HG03378 (cell line): ENCODE results near the gene TRAPPC4.
"Not testable (repeated sequence)": the region's sequence is repeated elsewhere in the genome, so short reads cannot be mapped to it uniquely, and the experiment has no call there.

Experiments
- ATAC-seq: cut with Tn5 transposase; IDR thresholded peaks from one replicate; pipeline ENCODE4 v1.9.1; 2021; ENCODE audit warnings: mild to moderate bottlenecking, moderate library complexity; ENCODE audit not compliant: unreplicated experiment

Gene TRAPPC4

GRCh38 chr11:119018074-119018938 is at the start of gene TRAPPC4, which contains the start of gene RPS25:
TSS of gene TRAPPC4 (plus strand) at chr11:119018766. CDS start at chr11:119018796, 30 bp downstream.
TSS of gene RPS25 (minus strand) at chr11:119018343. CDS start at chr11:119018284, 59 bp downstream.
- peak; percentile 74 for ATAC-seq

GRCh38 chr11:118969508-118969907 is 49.1 kb upstream of the TRAPPC4 start:
- not testable (repeated sequence) for ATAC-seq

GRCh38 chr11:118971646-118972045 is 46.9 kb upstream of the TRAPPC4 start, which contains the start of gene FOXR1:
TSS of gene FOXR1 (plus strand) at chr11:118971761. CDS start at chr11:118971932, 171 bp downstream.
- no peak for ATAC-seq

GRCh38 chr11:118973985-118974384 is 44.6 kb upstream of the TRAPPC4 start:
- no peak for ATAC-seq

- ATAC-seq, result no peak
Observed at GRCh38 chr11:118975771-118976709, 42.5 kb upstream of the TRAPPC4 start.

GRCh38 chr11:118979434-118979833 is 39.1 kb upstream of the TRAPPC4 start:
- ATAC-seq, result no peak

DNA sequence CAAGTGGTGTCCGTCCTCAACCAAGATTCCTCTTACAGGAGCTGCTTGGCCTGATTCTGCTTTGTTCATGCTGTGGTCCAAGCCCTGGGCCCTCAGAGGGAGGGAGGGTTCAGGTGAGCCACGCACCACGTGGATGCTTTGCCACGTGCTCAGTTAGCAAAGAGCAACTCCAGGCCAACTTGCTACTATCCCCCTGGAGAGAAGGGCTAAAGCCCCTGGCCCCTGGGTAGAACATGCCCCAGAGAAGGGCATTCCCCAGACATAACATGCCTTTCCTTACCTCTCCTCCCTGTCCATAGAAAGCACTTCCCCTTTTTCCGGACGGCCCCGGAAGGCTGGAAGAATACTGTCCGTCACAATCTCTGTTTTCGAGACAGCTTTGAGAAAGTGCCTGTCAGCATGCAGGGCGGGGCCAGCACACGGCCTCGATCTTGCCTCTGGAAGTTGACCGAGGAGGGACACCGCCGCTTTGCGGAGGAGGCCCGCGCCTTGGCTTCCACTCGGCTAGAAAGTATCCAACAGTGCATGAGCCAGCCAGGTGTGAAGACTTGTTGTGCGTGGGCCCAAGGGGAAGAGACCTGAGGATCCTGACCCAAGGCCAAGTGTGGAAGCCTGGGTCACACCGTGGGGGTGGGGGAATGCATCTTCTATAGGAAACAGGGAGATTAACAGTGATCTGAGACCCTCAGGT is 38.2 kb upstream of the TRAPPC4 start:
- ATAC-seq, result no peak

DNA sequence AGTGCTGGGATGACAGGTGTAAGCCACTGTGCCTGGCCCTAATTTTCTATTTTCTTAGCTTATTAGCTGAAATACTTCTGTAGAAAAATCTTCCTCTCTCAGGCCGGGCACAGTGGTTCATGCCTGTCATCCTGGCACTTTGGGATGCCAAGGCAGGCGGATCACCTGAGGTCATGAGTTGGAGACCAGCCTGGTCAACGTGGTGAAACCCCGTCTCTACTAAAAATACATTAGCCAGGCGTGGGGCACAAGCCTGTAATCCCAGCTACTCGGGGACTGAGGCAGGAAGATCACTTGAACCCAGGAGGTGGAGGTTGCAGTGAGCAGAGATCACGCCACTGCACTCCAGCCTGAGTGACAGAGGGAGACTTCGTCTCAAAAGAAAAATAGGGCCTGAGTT is 34.2 kb upstream of the TRAPPC4 start:
- ATAC-seq, result not testable (repeated sequence)

GRCh38 chr11:118984825-118985224 is 33.7 kb upstream of the TRAPPC4 start:
- ATAC-seq, result no peak

DNA sequence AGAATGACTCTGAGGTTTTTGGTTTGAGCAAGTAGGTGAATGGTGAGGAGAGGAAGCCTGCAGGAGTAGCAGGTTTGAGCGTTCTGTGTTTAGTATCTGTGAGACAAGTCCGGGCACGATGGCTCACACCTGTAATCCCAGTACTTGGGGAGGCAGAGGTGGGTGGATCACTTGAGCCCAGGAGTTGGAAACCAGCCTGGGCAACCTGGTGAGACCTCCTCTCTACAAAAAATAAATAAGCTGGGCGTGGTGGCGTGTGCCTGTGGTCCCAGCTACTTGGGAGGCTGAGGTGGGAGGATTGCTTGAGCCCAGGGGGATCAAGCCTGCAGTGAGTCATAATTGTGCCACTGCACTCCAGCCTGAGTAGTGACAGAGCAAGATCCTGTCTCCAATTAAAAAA is 30.3 kb upstream of the TRAPPC4 start:
- ATAC-seq, result no peak

DNA sequence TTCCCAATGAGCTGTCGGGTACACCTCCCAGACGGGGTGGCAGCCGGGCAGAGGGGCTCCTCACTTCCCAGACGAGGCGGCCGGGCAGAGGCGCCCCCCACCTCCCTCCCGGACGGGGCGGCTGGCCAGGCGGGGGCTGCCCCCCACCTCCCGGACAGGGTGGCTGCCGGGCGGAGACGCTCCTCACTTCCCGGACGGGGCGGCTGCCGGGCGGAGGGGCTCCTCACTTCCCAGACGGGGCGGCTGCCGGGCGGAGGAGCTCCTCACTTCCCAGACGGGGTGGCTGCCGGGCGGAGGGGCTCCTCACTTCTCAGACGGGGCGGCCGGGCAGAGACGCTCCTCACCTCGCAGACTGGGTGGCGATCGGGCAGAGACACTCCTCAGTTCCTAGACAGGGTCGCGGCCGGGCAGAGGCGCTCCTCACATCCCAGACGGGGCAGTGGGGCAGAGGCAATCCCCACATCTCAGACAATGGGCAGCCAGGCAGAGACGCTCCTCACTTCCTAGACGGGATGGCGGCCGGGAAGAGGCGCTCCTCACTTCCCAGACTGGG is 27.0 kb upstream of the TRAPPC4 start:
- ATAC-seq, result not testable (repeated sequence)

- peak; percentile 20 for ATAC-seq
Observed at GRCh38 chr11:118996926-118997626, 21.5 kb upstream of the TRAPPC4 start.

- peak; percentile 79 for ATAC-seq
Observed at GRCh38 chr11:118997627-118998387, 20.8 kb upstream of the TRAPPC4 start, which contains the start of gene CENATAC. TSS of gene CENATAC (plus strand) at chr11:118998138. CDS start at chr11:118998198, 60 bp downstream.

- ATAC-seq, result no peak
Observed at GRCh38 chr11:118998388-118998717, 20.2 kb upstream of the TRAPPC4 start.

- no peak for ATAC-seq
Observed at GRCh38 chr11:118998822-118999221, 19.7 kb upstream of the TRAPPC4 start.

- ATAC-seq, result no peak
Observed at GRCh38 chr11:119000906-119001305, 17.7 kb upstream of the TRAPPC4 start.

DNA sequence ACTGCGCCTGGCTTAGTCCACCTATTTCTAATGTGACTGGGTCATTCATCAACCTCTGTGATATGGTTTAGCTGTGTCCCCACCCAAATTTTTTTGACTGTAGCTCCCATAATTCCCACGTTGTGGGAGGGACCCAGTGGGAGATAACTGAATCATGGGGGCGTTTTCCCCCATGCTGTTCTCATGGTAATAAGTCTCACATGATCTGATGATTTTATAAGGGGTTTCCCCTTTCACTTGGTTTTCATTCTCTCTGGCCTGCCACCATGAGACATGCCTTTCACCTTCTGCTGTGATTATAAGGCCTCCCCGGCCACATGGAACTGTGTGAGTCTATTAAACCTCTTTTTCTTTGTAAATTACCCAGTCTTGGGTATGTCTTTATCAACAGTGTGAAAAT is 11.9 kb upstream of the TRAPPC4 start:
- no peak for ATAC-seq

- ATAC-seq, result no peak
Observed at GRCh38 chr11:119011476-119012053, 7.0 kb upstream of the TRAPPC4 start.
